GM12801 (cell line): ENCODE measurements around the gene KIF3B.

Experiments used
- CTCF ChIP-seq: IDR thresholded peaks from one replicate; pipeline ENCODE4 v1.5.1; 2011; ENCODE audit warnings: control low read depth; ENCODE audit not compliant: insufficient read length; ENCODE audit errors: extremely low read depth

The KIF3B gene

GRCh38 chr20:32252189-32252588, 25.3 kb upstream of the KIF3B start:
- TF ChIP-seq CTCF: no peak

- no peak for TF ChIP-seq CTCF
Measured at GRCh38 chr20:32261644-32262043, 15.8 kb upstream of the KIF3B start.

GRCh38 chr20:32263398-32263954, 14.0 kb upstream of the KIF3B start:
- no peak for TF ChIP-seq CTCF

- TF ChIP-seq CTCF: no peak
Measured at GRCh38 chr20:32271620-32272019, 5.8 kb upstream of the KIF3B start.

GRCh38 chr20:32274359-32274758, 3.1 kb upstream of the KIF3B start:
- TF ChIP-seq CTCF: no peak

GRCh38 chr20:32278199-32278643, 770 bp downstream of the KIF3B start:
- TF ChIP-seq CTCF: no peak

- TF ChIP-seq CTCF: no peak
Measured at GRCh38 chr20:32281711-32282110, 4.3 kb downstream of the KIF3B start.

GRCh38 chr20:32282461-32282860, 5.0 kb downstream of the KIF3B start:
- no peak for TF ChIP-seq CTCF
